ENCODE measurements around the gene RGS16. TPM values are rescaled to one million over a fixed set of nuclear protein-coding genes. Genes with fewer than 3 reads are reported as not detected.

Gene RGS16
- total and polyA plus RNA-seq, 9 of the 15 experiments (the other 6 are each of a cell fraction or from before 2014, with no cell fraction given): 0.07 to 0.55 (median 0.36) TPM

GRCh38 chr1:182588500-182589396 is 15.4 kb downstream of the RGS16 start, which contains the start of gene RNASEL (continued):
- TF ChIP-seq, protein P1, sequence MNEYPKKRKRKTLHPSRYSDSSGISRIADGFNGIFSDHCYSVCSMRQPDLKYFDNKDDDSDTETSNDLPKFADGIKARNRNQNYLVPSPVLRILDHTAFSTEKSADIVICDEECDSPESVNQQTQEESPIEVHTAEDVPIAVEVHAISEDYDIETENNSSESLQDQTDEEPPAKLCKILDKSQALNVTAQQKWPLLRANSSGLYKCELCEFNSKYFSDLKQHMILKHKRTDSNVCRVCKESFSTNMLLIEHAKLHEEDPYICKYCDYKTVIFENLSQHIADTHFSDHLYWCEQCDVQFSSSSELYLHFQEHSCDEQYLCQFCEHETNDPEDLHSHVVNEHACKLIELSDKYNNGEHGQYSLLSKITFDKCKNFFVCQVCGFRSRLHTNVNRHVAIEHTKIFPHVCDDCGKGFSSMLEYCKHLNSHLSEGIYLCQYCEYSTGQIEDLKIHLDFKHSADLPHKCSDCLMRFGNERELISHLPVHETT (CRISPR knock-in tag; conservative IDR thresholded peaks at IDR 0.05 in 1 of 2, IDR thresholded peaks at IDR 0.05 in 1 of 2): 0 out of 4 replicates have a peak, but pooled peaks of 1 of the 2 experiments have one; percentile 36
- TF ChIP-seq COPS2 (conservative IDR thresholded peaks at IDR 0.05) (no peak), ATF7 (IDR thresholded peaks at IDR 0.05) (peak; percentile 69), ZNF76 (CRISPR knock-in tag; IDR thresholded peaks at IDR 0.05; ENCODE audit: borderline replicate concordance) (0 out of 2 replicates have a peak, but pooled peaks have one; percentile 74), ZFP36 (IDR thresholded peaks at IDR 0.05; ENCODE audit: low read depth, low read length, partially characterized antibody) (peak; percentile 70), FOXM1 (IDR thresholded peaks at IDR 0.05; ENCODE audit: low read depth) (peak; percentile 53), FOXM1 (CRISPR knock-in tag; IDR thresholded peaks at IDR 0.05; ENCODE audit: low read depth) (no peak), CSDE1 (IDR thresholded peaks at IDR 0.05) (0 out of 4 replicates have a peak, but pooled peaks of 1 of the 2 experiments have one; percentile 28), AFF4 (CRISPR knock-in tag; IDR thresholded peaks at IDR 0.05) (peak; percentile 67; the same call in 1 of the 2 replicates), ETV5 (CRISPR knock-in tag; IDR thresholded peaks at IDR 0.05; ENCODE audit: low read depth) (peak; percentile 17), PHF8 (IDR thresholded peaks at IDR 0.05; ENCODE audit: borderline replicate concordance, low read length) (peak; percentile 77), HDAC6 (IDR thresholded peaks at IDR 0.05; ENCODE audit: low read depth, low read length) (no peak)
- TF ChIP-seq, protein P2, sequence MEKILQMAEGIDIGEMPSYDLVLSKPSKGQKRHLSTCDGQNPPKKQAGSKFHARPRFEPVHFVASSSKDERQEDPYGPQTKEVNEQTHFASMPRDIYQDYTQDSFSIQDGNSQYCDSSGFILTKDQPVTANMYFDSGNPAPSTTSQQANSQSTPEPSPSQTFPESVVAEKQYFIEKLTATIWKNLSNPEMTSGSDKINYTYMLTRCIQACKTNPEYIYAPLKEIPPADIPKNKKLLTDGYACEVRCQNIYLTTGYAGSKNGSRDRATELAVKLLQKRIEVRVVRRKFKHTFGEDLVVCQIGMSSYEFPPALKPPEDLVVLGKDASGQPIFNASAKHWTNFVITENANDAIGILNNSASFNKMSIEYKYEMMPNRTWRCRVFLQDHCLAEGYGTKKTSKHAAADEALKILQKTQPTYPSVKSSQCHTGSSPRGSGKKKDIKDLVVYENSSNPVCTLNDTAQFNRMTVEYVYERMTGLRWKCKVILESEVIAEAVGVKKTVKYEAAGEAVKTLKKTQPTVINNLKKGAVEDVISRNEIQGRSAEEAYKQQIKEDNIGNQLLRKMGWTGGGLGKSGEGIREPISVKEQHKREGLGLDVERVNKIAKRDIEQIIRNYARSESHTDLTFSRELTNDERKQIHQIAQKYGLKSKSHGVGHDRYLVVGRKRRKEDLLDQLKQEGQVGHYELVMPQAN (IDR thresholded peaks at IDR 0.05; ENCODE audit: borderline replicate concordance): peak; percentile 72; the same call in 1 of the 2 replicates

Measured in K562 (cell line).